HG03097 (cell line): Measurements from ENCODE around the gene MRGPRE.
"Not testable (repeated sequence)": the region's sequence is repeated elsewhere in the genome, so short reads cannot be mapped to it uniquely, and the experiment has no call there.

Experiments used
- ATAC-seq: cut with Tn5 transposase; IDR thresholded peaks from one replicate; pipeline ENCODE4 v1.9.1; 2021; ENCODE audit not compliant: unreplicated experiment, low FRiP score

Gene MRGPRE

GRCh38 chr11:3231851-3232744 is at the start of gene MRGPRE:
MRGPRE (minus strand) TSS chr11:3232417; CDS start chr11:3228799, 3,618 bp downstream.
- no peak for ATAC-seq

GRCh38 chr11:3281146-3281545 is 48.9 kb upstream of the MRGPRE start:
- not testable (repeated sequence) for ATAC-seq

- ATAC-seq = not testable (repeated sequence)
Measured at GRCh38 chr11:3280662-3281061, 48.4 kb upstream of the MRGPRE start.

GRCh38 chr11:3278922-3279321 is 46.7 kb upstream of the MRGPRE start:
- not testable (repeated sequence) for ATAC-seq

GRCh38 chr11:3273629-3274028 is 41.4 kb upstream of the MRGPRE start:
- not testable (repeated sequence) for ATAC-seq

GRCh38 chr11:3262548-3262947 is 30.3 kb upstream of the MRGPRE start:
- not testable (repeated sequence) for ATAC-seq

- ATAC-seq = not testable (repeated sequence)
Measured at GRCh38 chr11:3261831-3262230, 29.6 kb upstream of the MRGPRE start.

GRCh38 chr11:3257509-3257908 is 25.3 kb upstream of the MRGPRE start:
- ATAC-seq = not testable (repeated sequence)

- ATAC-seq = not testable (repeated sequence)
Measured at GRCh38 chr11:3255241-3255640, 23.0 kb upstream of the MRGPRE start.

- not testable (repeated sequence) for ATAC-seq
Measured at GRCh38 chr11:3254773-3255172, 22.6 kb upstream of the MRGPRE start.

- ATAC-seq = no peak
Measured at GRCh38 chr11:3245071-3245470, 12.9 kb upstream of the MRGPRE start.

- ATAC-seq = no peak
Measured at GRCh38 chr11:3243880-3244279, 11.7 kb upstream of the MRGPRE start.

- ATAC-seq = no peak
Measured at GRCh38 chr11:3237119-3237518, 4.9 kb upstream of the MRGPRE start.

GRCh38 chr11:3234846-3235245 is 2.6 kb upstream of the MRGPRE start:
- no peak for ATAC-seq

- no peak for ATAC-seq
Measured at GRCh38 chr11:3232956-3233355, 739 bp upstream of the MRGPRE start.

GRCh38 chr11:3231550-3231850 is 717 bp downstream of the MRGPRE start:
- no peak for ATAC-seq

GRCh38 chr11:3230636-3231549 is 1.3 kb downstream of the MRGPRE start:
- ATAC-seq = no peak

GRCh38 chr11:3229673-3230630 is 2.3 kb downstream of the MRGPRE start:
- no peak for ATAC-seq

- ATAC-seq = no peak
Measured at GRCh38 chr11:3228445-3228829, 3.8 kb downstream of the MRGPRE start.
